Loucy (cell line): ENCODE results near the gene SLC22A3.

ENCODE experiments used
- EZH2phosphoT487 ChIP-seq: fragments of 200-600 bp; IDR thresholded peaks from 2 replicates; pipeline ENCODE4 v1.6.1; 2018; ENCODE audit warnings: antibody characterized with exemption, mild to moderate bottlenecking, moderate library complexity, borderline replicate concordance
- TF ChIP-seq, protein P1 (sequence below): fragments of 200-600 bp; sonication (generic); conservative IDR thresholded peaks from 2 replicates; pipeline ENCODE4 v1.5.1; 2014; ENCODE audit warnings: mild to moderate bottlenecking, antibody characterized with exemption, low read length

DNA sequence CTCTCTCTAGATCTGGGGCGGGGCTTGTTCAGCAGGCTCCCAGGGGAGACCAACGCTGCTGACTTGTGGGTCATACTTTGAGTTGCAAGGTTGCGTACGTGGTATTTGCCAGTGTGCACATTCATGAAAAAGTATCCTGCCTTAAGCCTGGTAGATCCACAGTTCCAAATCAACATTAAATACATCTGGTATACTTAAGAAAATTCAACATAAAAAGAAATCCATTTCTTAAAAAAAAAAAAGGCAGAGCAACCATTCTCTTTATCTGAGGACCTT, 81.4 kb downstream of the SLC22A3 start:
- TF ChIP-seq, protein P1, sequence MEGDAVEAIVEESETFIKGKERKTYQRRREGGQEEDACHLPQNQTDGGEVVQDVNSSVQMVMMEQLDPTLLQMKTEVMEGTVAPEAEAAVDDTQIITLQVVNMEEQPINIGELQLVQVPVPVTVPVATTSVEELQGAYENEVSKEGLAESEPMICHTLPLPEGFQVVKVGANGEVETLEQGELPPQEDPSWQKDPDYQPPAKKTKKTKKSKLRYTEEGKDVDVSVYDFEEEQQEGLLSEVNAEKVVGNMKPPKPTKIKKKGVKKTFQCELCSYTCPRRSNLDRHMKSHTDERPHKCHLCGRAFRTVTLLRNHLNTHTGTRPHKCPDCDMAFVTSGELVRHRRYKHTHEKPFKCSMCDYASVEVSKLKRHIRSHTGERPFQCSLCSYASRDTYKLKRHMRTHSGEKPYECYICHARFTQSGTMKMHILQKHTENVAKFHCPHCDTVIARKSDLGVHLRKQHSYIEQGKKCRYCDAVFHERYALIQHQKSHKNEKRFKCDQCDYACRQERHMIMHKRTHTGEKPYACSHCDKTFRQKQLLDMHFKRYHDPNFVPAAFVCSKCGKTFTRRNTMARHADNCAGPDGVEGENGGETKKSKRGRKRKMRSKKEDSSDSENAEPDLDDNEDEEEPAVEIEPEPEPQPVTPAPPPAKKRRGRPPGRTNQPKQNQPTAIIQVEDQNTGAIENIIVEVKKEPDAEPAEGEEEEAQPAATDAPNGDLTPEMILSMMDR = no peak
- no peak for TF ChIP-seq EZH2phosphoT487
